Stimulated activated CD8-positive, alpha-beta memory T cell treated with anti-CD3 and anti-CD28 coated beads, Interleukin-12 subunit alpha, Interleukin-12 subunit beta, amount 100 ng/mL, for 24 hours (primary cell): ENCODE data around the gene NOS1AP.

Experiments
- DNase-seq: peaks from one replicate; pipeline ENCODE4 v3.0.0-alpha.2; 2020; ENCODE audit errors: extremely low read depth

Gene NOS1AP

GRCh38 chr1:162298266-162298665 is 228.8 kb downstream of the NOS1AP start:
- DNase-seq: no peak

GRCh38 chr1:162299018-162299417 is 229.5 kb downstream of the NOS1AP start:
- DNase-seq: no peak

DNA sequence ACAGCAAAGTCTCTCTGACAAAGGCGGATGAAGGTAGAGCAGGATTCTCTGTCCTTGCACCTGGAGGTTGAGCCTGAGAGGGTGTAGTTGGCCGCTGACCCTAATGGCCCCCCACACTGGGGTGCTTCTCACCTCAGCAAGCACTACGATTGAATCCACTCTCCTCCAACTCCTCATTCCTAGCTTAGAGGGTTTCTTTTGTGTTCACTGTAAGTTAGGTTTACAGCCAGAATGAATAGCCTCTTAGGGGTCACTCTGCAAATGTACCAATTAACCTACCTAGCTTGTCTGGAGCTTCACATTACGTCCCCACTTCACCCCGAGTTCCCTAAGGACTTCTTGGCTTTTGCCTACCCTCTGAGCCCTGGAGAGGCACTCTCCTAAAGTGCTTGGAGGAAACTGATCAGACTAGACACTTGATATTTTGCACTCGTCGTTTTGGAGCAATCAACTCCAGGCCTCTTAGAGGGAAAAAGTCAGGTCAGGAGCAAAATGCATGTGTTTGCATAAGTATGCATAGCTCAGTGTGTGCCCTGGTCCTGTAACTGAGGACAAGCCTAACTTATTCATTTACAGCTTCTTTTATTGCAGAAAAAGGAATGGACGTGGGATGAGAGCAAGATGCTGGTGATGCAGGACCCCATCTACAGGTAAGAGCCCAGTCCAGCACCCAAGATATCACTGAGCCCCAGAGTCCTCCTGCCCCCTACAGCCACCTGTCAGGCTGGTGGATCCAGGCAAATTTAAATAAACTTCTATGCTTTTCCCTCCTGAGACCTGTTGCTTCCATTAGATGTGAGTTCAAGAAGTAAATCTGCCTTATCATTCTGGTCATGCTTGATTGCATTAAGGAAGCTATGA is 230.8 kb downstream of the NOS1AP start:
- DNase-seq: no peak

- no peak for DNase-seq
Measured at GRCh38 chr1:162301696-162302095, 232.2 kb downstream of the NOS1AP start.

DNA sequence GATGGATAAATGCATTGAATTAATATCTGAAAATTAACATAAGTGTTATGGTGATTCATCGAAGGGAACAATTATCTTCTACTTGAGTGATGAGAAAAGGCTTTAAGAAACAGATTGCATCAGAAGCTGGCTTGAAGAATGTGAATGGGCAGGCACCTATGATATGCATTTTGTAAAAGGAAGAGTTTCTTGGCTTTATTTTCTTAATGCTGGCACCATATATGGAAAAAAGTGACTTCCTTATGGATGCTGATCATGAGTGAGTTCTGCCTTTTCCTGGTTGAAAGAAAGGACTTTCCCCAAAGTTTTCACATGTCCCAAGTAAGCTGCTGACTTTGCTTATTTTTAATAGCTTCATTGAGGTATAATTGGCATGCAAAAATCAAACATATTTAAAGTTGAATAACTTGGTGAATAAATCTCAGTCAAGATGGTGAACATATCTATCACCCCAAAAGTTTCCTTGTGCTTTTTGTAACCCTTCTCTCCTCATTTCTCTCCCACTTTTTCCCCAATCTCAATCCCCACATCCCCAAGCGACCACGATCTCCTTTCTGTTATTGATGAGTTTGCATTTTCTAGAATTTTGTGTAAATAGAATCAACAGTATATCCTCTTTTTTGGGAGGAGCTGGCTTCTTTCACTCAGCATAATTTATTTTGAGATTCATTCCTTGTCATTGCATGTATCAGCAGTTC is 233.0 kb downstream of the NOS1AP start:
- DNase-seq: no peak

GRCh38 chr1:162303004-162303344 is 233.5 kb downstream of the NOS1AP start:
- no peak for DNase-seq

- DNase-seq: no peak
Measured at GRCh38 chr1:162304736-162305135, 235.2 kb downstream of the NOS1AP start.

- DNase-seq: no peak
Measured at GRCh38 chr1:162305969-162306368, 236.5 kb downstream of the NOS1AP start.

DNA sequence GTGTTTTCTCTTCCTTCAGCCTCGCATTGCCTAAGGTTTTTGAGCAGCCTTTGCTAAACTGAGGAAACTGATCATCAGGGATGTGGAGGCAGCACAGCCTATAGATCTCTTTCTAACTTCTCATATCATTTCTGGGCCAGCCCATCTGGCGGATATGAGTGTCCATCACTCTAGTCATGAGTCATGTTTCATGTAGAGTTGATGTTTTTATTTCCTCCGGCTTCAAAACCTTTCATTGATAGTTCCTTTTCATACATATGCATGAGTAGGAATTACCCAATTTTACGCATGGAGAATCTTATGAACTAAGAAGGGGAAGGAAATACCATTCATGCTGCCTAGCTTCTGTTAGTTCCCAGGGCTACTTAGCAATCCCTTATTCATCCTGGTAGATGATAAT is 240.8 kb downstream of the NOS1AP start:
- no peak for DNase-seq

DNA sequence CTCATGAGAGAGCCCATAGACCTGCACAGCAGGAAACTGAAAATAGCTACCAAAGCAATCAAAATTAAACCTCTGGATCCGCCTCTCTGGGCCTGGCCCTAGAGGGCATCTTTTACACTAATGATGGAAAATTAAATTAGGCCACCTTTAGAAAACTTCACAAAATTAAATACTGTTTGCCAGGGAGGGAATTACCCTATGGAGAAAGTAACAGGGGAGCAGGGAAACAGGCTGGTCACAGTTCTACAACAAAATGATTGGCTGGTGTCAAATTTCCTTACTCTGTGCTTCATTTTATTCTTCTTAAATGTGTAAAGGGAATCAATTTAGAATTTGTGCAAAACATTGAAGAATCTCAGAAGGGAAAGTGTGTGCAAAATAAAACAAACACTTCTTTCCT is 244.7 kb downstream of the NOS1AP start:
- no peak for DNase-seq

GRCh38 chr1:162315673-162316072 is 246.2 kb downstream of the NOS1AP start:
- no peak for DNase-seq

DNA sequence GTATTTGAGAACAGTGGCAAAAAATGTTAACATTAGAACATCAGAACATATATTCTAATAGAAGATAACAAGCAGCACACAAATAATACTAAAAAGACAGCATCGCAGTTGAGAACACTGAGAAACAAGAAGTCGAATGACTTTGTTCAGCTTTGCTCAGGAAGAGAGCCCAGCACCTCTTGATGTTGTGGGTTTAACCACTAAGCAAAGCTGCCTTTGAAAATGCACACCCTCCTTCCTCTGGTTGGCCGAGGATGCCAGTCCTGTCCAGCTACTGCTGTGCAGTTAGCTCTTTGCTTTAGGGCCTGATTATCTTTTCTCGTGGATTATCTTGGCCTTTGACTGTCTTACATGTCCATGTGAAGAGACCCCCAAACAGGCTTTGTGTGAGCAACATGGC is 246.7 kb downstream of the NOS1AP start:
- DNase-seq: no peak

- DNase-seq: no peak
Measured at GRCh38 chr1:162317621-162318020, 248.1 kb downstream of the NOS1AP start.

DNA sequence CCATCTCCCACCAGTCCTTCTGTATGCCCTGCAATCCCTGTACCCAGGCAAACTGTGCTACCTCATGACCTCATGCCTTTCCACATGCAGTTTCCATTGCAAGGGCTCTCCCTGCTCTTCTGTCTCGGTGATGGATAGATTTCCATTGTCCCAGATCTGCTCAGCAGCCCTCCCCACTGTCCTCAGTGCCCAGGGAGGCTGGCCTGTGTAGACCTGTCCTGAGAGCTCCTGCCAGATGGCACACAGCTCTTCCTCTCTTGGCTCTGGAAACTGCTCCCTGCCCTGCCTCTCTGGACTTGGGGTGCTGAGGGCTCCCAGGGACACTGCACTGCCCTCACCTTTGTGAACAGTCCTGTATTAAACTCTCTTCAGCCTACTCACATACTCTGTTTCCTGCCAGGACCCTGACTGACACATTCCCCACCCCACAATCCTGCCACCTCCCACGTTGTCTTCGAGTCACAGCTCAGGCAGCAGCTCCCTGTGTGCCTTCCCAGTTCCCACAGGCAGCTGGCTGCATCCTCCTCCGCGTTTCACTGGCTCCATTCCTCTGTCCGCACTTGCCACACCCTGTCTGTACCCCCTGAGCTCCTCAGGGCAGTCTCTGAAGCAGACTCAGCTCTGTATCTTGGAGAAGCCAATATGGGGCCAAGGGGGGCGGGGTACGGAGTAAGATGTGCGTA is 250.1 kb downstream of the NOS1AP start:
- no peak for DNase-seq

GRCh38 chr1:162321809-162322422 is 252.4 kb downstream of the NOS1AP start:
- no peak for DNase-seq

GRCh38 chr1:162323023-162323422 is 253.5 kb downstream of the NOS1AP start:
- no peak for DNase-seq

DNA sequence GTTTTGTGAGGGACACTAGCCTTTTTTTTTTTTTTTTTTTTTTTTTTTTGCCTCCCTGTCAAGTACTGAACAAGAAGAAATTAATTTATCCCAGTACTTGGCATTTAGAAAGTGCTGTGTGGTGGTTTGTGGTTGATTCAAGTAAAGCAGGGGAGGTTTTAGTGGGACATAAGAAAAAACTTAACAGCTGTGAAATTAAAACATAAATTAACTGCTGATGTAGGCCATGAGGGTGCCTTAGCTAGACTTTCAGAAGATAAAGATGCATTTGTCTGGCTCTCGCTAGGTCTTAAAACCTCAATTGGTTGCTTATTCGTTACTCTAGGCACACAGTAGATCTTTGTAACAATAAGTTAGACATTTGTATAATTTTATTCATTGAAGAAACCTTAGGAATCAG is 254.9 kb downstream of the NOS1AP start:
- DNase-seq: no peak

DNA sequence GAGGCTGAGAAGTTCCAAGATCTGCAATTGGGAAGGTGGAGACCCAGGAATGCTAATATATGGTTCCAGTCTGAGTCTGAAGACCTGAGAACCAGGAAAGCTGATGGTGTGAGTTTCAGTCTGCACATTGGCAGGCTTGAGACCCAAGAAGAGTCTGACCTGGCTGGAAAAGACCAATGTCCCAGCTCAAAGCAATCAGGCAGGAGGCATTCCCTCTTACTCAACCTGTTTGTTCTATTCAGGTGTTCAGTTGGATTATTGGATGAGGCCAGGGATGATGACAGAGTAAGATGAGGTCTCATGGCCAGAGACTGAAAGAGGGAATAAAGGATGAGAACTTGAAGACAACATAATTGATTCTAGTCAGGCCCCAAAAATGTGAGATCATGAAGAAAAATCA is 257.1 kb downstream of the NOS1AP start:
- no peak for DNase-seq

- no peak for DNase-seq
Measured at GRCh38 chr1:162327144-162327787, 257.8 kb downstream of the NOS1AP start.

DNA sequence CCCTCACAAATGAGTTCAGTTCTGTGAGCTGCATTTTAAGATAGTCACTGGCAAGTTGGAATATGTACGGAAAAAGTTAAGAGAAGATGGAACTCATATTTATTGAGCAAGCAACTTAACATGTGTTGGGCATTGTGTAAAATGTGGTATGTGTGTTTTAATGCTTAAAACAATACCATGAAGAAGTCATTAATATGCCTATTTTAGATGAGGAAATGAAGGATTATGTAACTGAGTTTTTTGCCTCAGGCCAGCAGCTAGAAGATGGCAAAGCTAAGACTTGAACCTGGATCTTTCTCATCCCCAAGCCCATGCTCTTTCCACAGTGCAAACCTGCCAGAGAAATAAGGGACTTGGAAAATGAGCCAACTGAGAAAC is 258.3 kb downstream of the NOS1AP start:
- no peak for DNase-seq

DNA sequence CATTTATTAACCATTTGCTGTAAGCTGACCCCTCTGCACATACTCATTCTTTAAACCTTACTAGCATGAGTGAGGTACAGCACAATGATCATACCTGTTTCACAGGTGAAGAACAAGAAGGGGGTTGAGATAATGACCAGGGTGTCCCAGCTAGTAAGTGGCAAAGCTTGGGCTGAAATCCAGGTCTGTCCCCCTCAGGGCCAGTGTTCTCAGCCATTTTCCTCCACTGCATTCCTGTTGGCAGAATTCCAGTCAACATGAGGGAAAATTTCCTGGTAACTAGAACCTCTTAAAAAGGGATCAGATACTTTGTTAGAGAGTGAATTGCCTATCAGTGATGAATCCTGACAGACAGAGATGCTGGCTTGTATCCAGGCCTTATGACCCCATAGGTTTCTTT is 259.0 kb downstream of the NOS1AP start:
- DNase-seq: no peak

DNA sequence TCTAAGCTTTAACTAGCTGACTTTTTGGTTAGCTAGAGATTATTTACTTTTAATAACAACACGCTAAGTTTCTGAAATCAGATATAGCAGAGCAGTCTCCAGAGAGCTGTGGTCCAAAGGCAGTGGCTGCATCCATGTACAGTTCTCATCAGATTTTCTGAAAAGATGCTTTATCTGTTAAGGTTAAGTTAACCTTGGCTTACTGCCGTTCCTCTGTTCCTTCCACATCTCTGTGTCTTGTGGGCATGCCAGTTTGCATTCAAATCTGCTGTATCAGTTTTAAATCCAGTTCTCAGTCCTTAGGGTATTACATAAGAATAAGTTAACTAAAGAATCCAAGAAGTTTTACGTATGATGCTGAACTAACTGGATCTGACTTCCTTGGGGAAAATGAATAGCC is 260.3 kb downstream of the NOS1AP start:
- DNase-seq: no peak
